GM23338 (cell line): ENCODE measurements around the gene DDX39B. TPM values are rescaled to one million over a fixed set of nuclear protein-coding genes. Genes with fewer than 3 reads are reported as not detected.

ENCODE experiments used
- ATAC-seq: fragments of 200-7000 bp; cut with Tn5 transposase; 3 replicates; pipeline ENCODE4 v1.9.1; 2020
- DNase-seq: peaks from one replicate; pipeline ENCODE4 v3.0.0-alpha.2; 2015; ENCODE audit warnings: low spot score
- H2AFZ ChIP-seq: fragments of 200-600 bp; sonication (generic); 2 replicates; pipeline ENCODE4 v1.8.0; 2016; ENCODE audit warnings: antibody characterized with exemption, mild to moderate bottlenecking, moderate library complexity
- H3F3A ChIP-seq: fragments of 200-600 bp; sonication (generic); replicated peaks from 2 replicates; pipeline ENCODE4 v1.8.0; 2017; ENCODE audit warnings: antibody characterized with exemption, mixed run types, low read depth
- H3K27ac ChIP-seq: fragments of 200-600 bp; sonication (generic); 2 replicates; pipeline ENCODE4 v1.6.1; 2016; ENCODE audit warnings: low read depth
- H3K27me3 ChIP-seq: fragments of 200-600 bp; sonication (generic); 2 replicates; pipeline ENCODE4 v1.8.0; 2016; ENCODE audit warnings: mild to moderate bottlenecking, mixed run types, moderate library complexity; ENCODE audit not compliant: insufficient read depth
- H3K36me3 ChIP-seq: fragments of 200-600 bp; sonication (generic); 2 replicates; pipeline ENCODE4 v1.8.0; 2016; ENCODE audit warnings: mild to moderate bottlenecking; ENCODE audit not compliant: insufficient read depth
- H3K4me1 ChIP-seq: fragments of 200-600 bp; sonication (generic); 2 replicates; pipeline ENCODE4 v1.8.0; 2016; ENCODE audit warnings: mild to moderate bottlenecking, moderate library complexity; ENCODE audit not compliant: insufficient read depth
- H3K4me2 ChIP-seq: fragments of 200-600 bp; sonication (generic); 2 replicates; pipeline ENCODE4 v1.7.1; 2017; ENCODE audit warnings: mixed run types
- H3K4me3 ChIP-seq: fragments of 200-600 bp; sonication (generic); 2 replicates; pipeline ENCODE4 v1.6.1; 2016; ENCODE audit warnings: mixed run types
- H3K79me2 ChIP-seq: fragments of 200-600 bp; sonication (generic); replicated peaks from 2 replicates; pipeline ENCODE4 v1.8.0; 2017; ENCODE audit warnings: mild to moderate bottlenecking; ENCODE audit not compliant: insufficient read depth
- H3K9me2 ChIP-seq: fragments of 200-600 bp; sonication (generic); 2 replicates; pipeline ENCODE4 v1.8.0; 2017; ENCODE audit not compliant: insufficient read depth
- H4K20me1 ChIP-seq: fragments of 200-600 bp; sonication (generic); replicated peaks from 2 replicates; pipeline ENCODE4 v1.8.0; 2017; ENCODE audit warnings: mild to moderate bottlenecking; ENCODE audit not compliant: insufficient read depth
- H3K27ac Mint-ChIP-seq: 2 replicates; pipeline ENCODE4 v1.8.0; 2020; ENCODE audit warnings: inconsistent platforms, mild to moderate bottlenecking, moderate library complexity, mixed read lengths
- H3K27me3 Mint-ChIP-seq: 3 replicates; pipeline ENCODE4 v1.8.0; 2022; ENCODE audit warnings: low read depth, mild to moderate bottlenecking, moderate library complexity, mixed read lengths, inconsistent platforms; ENCODE audit not compliant: insufficient read depth, poor library complexity
- H3K36me3 Mint-ChIP-seq: 3 replicates; pipeline ENCODE4 v1.8.0; 2021; ENCODE audit warnings: low read depth, mild to moderate bottlenecking, inconsistent platforms, moderate library complexity, mixed read lengths
- H3K4me1 Mint-ChIP-seq: 3 replicates; pipeline ENCODE4 v1.8.0; 2020; ENCODE audit warnings: mild to moderate bottlenecking, inconsistent platforms, mixed read lengths
- H3K4me3 Mint-ChIP-seq: 3 replicates; pipeline ENCODE4 v1.8.0; 2021; ENCODE audit warnings: moderate library complexity, mild to moderate bottlenecking, inconsistent platforms, mixed read lengths
- H3K9me3 Mint-ChIP-seq: 3 replicates; pipeline ENCODE4 v1.8.0; 2020; ENCODE audit warnings: moderate library complexity, mild to moderate bottlenecking, inconsistent platforms, mixed read lengths
- CREB1 ChIP-seq: fragments of 250-450 bp; sonication (Bioruptor Pico); IDR thresholded peaks from 2 replicates; pipeline ENCODE4 v1.5.0; 2020; ENCODE audit warnings: low read depth, mild to moderate bottlenecking, moderate library complexity
- CTCF ChIP-seq, 2 experiments: fragments of 200-600 bp in 1 of 2; sonication (generic) in 1 of 2; conservative IDR thresholded peaks; 2 replicates each; pipeline versions ENCODE4 v1.5.1 to v1.6.1; 2016 to 2017; ENCODE audit warnings: antibody characterized with exemption in 2 of 2, low read depth in 2 of 2, mild to moderate bottlenecking in 2 of 2, moderate library complexity in 1 of 2
- ETS1 ChIP-seq: IDR thresholded peaks from 2 replicates; pipeline ENCODE4 v1.6.1; 2016; ENCODE audit warnings: antibody characterized with exemption
- EZH2 ChIP-seq: fragments of 200-600 bp; sonication (generic); IDR thresholded peaks from one replicate; pipeline ENCODE4 v1.8.0; 2017; ENCODE audit warnings: antibody characterized with exemption, mild to moderate bottlenecking, low read depth; ENCODE audit not compliant: unreplicated experiment
- EZH2phosphoT487 ChIP-seq: fragments of 200-600 bp; sonication (generic); IDR thresholded peaks from one replicate; pipeline ENCODE4 v1.8.1; 2018; ENCODE audit warnings: antibody characterized with exemption; ENCODE audit not compliant: unreplicated experiment
- JUNB ChIP-seq: IDR thresholded peaks from one replicate; pipeline ENCODE4 v1.6.1; 2016; ENCODE audit warnings: antibody characterized with exemption; ENCODE audit not compliant: unreplicated experiment
- NANOG ChIP-seq: IDR thresholded peaks from 2 replicates; pipeline ENCODE4 v1.6.1; 2016; ENCODE audit warnings: antibody characterized with exemption, borderline replicate concordance
- POLR2AphosphoS5 ChIP-seq: IDR thresholded peaks from 2 replicates; pipeline ENCODE4 v1.6.1; 2016; ENCODE audit warnings: antibody characterized with exemption, low read depth
- STAT1 ChIP-seq: IDR thresholded peaks from one replicate; pipeline ENCODE4 v1.6.1; 2016; ENCODE audit warnings: antibody characterized with exemption; ENCODE audit not compliant: unreplicated experiment
- ZNF114 ChIP-seq: fragments of 250-450 bp; sonication (Bioruptor Pico); IDR thresholded peaks from 2 replicates; pipeline ENCODE4 v1.5.0; 2020; ENCODE audit warnings: mild to moderate bottlenecking, moderate library complexity
- ZNF331 ChIP-seq: fragments of 250-450 bp; sonication (Bioruptor Pico); IDR thresholded peaks from 2 replicates; pipeline ENCODE4 v1.5.0; 2020; ENCODE audit warnings: low read depth, mild to moderate bottlenecking, moderate library complexity
- ZNF462 ChIP-seq: fragments of 250-450 bp; sonication (Bioruptor Pico); IDR thresholded peaks from 2 replicates; pipeline ENCODE4 v1.5.0; 2020; ENCODE audit warnings: mild to moderate bottlenecking, moderate library complexity
- polyA plus RNA-seq: library from polyadenylated mRNA; unstranded; fragments of >200 nt; fragmentation: Nextera tagmentation; extraction: Ambion mirVana; gene quantifications from 2 replicates; pipeline ENCODE4 v1.2.1, GENCODE V29; 2016
- total RNA-seq: library from RNA; depleted of rRNA; stranded (reverse); fragments of >200 nt; shearing (Covaris generic); gene quantifications from 2 replicates; pipeline ENCODE4 v1.2.3, GENCODE V29; 2014

DDX39B gene
- total and polyA plus RNA-seq, 2 experiments from 2014 or later = 341 to 849 TPM

GRCh38 chr6:31580807-31581433 lies 39.1 kb upstream of the DDX39B start:
- peak; percentile 92 for DNase-seq
- TF ChIP-seq NANOG = no peak
- TF ChIP-seq ZNF462 (CRISPR knock-in tag) = no peak
- TF ChIP-seq ZNF114 (CRISPR knock-in tag) = no peak
- TF ChIP-seq ETS1 = no peak
- no peak for TF ChIP-seq JUNB
- peak; percentile 74 for TF ChIP-seq POLR2AphosphoS5
- TF ChIP-seq ZNF331 = no peak
- TF ChIP-seq EZH2phosphoT487 = no peak
- TF ChIP-seq CREB1 (CRISPR knock-in tag) = peak; percentile 66
- TF ChIP-seq STAT1 = no peak
- TF ChIP-seq EZH2 = no peak
- peak; percentile 73 to 87 for TF ChIP-seq CTCF (conservative IDR thresholded peaks at IDR 0.05; ENCODE audit: low read depth in 2 of 2)
- Histone ChIP-seq H3F3A (no peaks in the 10 kb centered on the region), H3K4me2 (peak overlapping the region; percentile 96), H3K4me1 (peaks cover 4% of the 10 kb centered on the region; the same call in 1 of the 2 replicates), H3K4me3 (peak overlapping the region; percentile 95), H2AFZ (peak overlapping the region; percentile 99), H3K27me3 (peaks cover 20% of the 10 kb centered on the region), H3K79me2 (no peaks in the 10 kb centered on the region), H3K9me2 (no peaks in the 10 kb centered on the region), H4K20me1 (no peaks in the 10 kb centered on the region), H3K27ac (no peak overlapping the region), H3K36me3 (no peaks in the 10 kb centered on the region)
- Mint-ChIP-seq H3K27me3 (peaks cover 36% of the 10 kb centered on the region), H3K9me3 (peaks cover 3% of the 10 kb centered on the region; the same call in 2 of the 3 replicates), H3K4me3 (peak overlapping the region; percentile 95), H3K36me3 (no peaks in the 10 kb centered on the region), H3K27ac (peak overlapping the region; percentile 60; the same call in 1 of the 2 replicates), H3K4me1 (peaks cover 24% of the 10 kb centered on the region)
- ATAC-seq = peak; percentile 93
